Measurements from ENCODE around the gene SPSB4. TPM values are rescaled to one million over a fixed set of nuclear protein-coding genes. Genes with fewer than 3 reads are reported as not detected.

Gene SPSB4
- total and polyA plus RNA-seq, 10 of the 15 experiments (the other 5 are each of a cell fraction or from before 2014, with no cell fraction given), result not detected

GRCh38 chr3:141122455-141123030, 71.4 kb downstream of the SPSB4 start:
- TF ChIP-seq RELA (IDR thresholded peaks at IDR 0.05; ENCODE audit: borderline replicate concordance, partially characterized antibody) (no peak), E2F4 (IDR thresholded peaks at IDR 0.05; ENCODE audit: low read depth, low read length) (no peak), JUNB (IDR thresholded peaks at IDR 0.05) (no peak), USF2 (IDR thresholded peaks at IDR 0.05; ENCODE audit: borderline replicate concordance, low read depth, low read length) (no peak), CHD4 (IDR thresholded peaks at IDR 0.05) (no peak), NR2F1 (conservative IDR thresholded peaks at IDR 0.05) (no peak), NR2C2 (IDR thresholded peaks at IDR 0.05; ENCODE audit: borderline replicate concordance, control insufficient read depth, insufficient read length, low read depth) (no peak), SIX5 (IDR thresholded peaks at IDR 0.05; ENCODE audit: low read depth, low read length, severe bottlenecking) (no peak), SUZ12 (IDR thresholded peaks at IDR 0.05; ENCODE audit: unreplicated experiment) (no peak), CREM (IDR thresholded peaks at IDR 0.05; ENCODE audit: low read depth) (no peak), NFYA (IDR thresholded peaks at IDR 0.05; ENCODE audit: borderline replicate concordance, low read depth, low read length) (no peak), YBX1 (IDR thresholded peaks at IDR 0.05) (no peak), MYB (IDR thresholded peaks at IDR 0.05; ENCODE audit: borderline replicate concordance, low read depth, low read length) (no peak)
- no peaks in the 10 kb centered on the region for H3K4me1 ChIP-seq (ENCODE audit: control insufficient read depth, insufficient read depth, low read length)
- ATAC-seq, result no peak
- ChIA-PET CTCF (no interaction called here), POLR2A (no interaction called here), SMC1A (ENCODE audit: uncharacterized antibody, unreplicated experiment) (no interaction called here), RAD21 (ENCODE audit: unreplicated experiment) (no interaction called here)
- H3K9me3 ChIP-seq (replicated peaks; ENCODE audit: control insufficient read depth, insufficient read depth, low read length), result no peaks in the 10 kb centered on the region
- no TSS peak for BruUV-seq (replicated peaks)
- no peaks in the 10 kb centered on the region for H4K20me1 ChIP-seq (ENCODE audit: control insufficient read depth, insufficient read depth)
- 41% methylated on average over 16 of the region's 16 CpGs for WGBS (ENCODE audit: insufficient coverage, insufficient replicate concordance, low lambda C conversion rate, missing lambda C conversion rate)
- no peak for FAIRE-seq
- intact Hi-C loops (cut with micrococcal nuclease; ENCODE audit: unreplicated experiment) (no loop called here), in situ Hi-C loops (cut with MboI) (no loop called here)
- H3K27ac ChIP-seq (ENCODE audit: control insufficient read depth, insufficient read depth), result no peak overlapping the region
- DNase-seq (ENCODE audit: low read depth, low spot score), result no peak
- H3K36me3 ChIP-seq (ENCODE audit: control insufficient read depth in 2 of 2, insufficient read depth in 2 of 2, low read length in 1 of 2), result no peaks in the 10 kb centered on the region
- no peak overlapping the region for H3K9ac ChIP-seq (ENCODE audit: control insufficient read depth, insufficient read depth, low read length)
- H2AFZ ChIP-seq (ENCODE audit: control insufficient read depth, low read depth, low read length), result no peak overlapping the region
- no peak overlapping the region for H3K4me3 ChIP-seq
- H3K27me3 ChIP-seq (replicated peaks in 1 of 2; ENCODE audit: control insufficient read depth in 2 of 2, insufficient read depth in 2 of 2, low read length in 1 of 2), result no peaks in the 10 kb centered on the region
- H3K79me2 ChIP-seq (ENCODE audit: control insufficient read depth, insufficient read depth, low read length), result no peaks in the 10 kb centered on the region
- H3K4me2 ChIP-seq (ENCODE audit: control insufficient read depth, insufficient read depth), result no peak overlapping the region

All from GM12878 (cell line).